HuH-7.5 (cell line): ENCODE results near the gene ZC3H18.
A peak's percentile ranks its signal among the peaks of the same experiment; 100 is the strongest.
"Not testable (repeated sequence)": the region's sequence is repeated elsewhere in the genome, so short reads cannot be mapped to it uniquely, and the experiment has no call there.

Experiments used
- DNase-seq: peaks from one replicate; pipeline ENCODE4 v3.0.0; 2011; ENCODE audit warnings: low spot score

ZC3H18 gene

DNA sequence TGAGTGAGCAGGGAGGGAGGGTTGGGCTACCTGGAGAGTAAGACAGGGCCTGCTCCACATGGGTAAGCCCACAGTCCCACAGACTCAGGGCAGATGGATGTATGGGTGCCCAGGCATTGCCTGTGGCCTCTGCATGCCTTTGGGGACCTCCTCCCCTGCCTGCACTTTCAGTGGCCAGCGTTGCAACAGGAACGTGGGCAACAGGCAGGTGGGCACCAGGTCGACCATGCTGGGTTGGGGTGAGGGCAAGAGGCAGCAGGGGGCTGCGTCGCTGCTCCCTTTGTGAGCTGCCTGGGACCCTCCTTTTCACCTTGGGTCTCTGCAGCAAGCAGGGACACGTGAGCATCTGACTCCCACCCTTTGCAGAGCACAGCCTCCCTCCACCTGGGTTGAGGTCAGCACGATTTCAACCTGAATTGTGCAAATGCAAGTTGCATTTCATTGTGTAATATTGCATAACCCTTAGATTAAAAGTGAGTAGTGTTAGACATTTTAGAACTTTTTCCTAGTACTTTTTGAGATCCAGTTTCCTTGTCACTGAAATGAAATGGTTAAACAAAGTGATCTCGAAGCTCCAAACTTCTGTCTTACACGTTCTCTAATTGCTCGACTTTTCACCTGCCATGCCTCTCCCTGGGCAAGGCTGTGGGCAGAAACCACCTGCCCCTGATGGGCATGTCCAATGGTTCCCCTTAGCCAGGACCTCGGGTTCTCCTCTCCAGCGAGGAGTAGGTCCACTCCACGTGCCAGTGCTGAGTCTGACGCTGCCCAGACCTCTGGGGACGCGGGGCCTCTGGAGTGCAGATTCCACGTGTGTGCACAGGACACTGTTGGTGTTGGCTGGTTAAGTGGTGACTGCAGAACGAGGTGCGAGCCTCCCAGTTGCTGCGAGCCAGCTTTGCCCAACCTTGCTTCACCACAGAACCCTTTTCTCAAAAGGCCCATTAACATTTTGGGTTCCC, 35.3 kb downstream of the ZC3H18 start:
- no peak for DNase-seq

DNA sequence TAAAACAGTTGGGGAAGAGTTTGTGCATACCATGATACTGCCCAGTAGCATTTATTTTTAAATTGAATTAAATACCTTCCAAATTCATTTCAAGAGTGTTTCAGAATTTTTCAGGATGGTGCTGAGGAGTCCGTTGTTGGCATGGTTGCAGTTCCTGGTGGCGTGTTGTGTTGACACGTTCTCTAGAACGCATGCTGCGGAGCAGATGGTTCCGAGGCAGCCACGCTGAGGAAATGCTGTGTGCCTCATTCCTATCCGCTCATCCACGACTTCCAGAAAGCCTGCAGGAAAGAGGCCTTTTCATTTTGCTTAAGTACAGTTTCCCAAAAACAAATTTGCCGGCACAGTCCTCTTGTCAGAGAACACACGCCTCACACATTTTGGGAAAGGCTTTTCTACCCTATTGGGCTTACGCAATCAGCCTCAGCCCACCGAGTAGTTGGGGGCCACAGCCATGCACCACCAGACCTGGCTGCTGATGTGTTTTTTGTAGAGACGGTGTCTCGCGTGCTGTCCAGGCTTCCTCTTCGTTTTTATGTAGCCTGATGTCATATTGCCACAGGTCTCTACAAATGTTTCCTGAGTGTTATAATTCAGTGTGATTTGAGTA, 36.0 kb downstream of the ZC3H18 start:
- DNase-seq: no peak

GRCh38 chr16:88608076-88608475, 37.9 kb downstream of the ZC3H18 start:
- DNase-seq: no peak

GRCh38 chr16:88609426-88609825, 39.2 kb downstream of the ZC3H18 start:
- DNase-seq: not testable (repeated sequence)

DNA sequence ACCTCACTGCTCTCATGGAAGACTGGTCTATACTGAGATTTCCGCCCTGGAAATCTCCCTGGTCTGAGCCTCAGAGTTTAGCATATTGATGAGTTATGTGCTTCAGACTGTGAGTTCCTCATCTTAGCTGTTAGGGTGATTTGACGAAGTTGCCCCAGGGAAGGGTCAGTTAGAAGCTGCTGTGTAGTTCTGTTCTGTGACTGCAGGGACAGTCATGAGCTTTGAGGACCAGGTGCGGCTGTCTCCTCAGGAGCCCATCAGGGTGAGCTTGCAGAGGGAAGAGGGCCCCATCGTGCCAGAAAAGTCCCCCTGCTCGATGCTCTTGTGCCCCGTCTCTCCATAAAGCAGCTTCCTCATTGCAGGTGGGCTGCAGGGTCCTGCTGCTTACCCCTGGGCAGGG, 39.9 kb downstream of the ZC3H18 start:
- DNase-seq: peak; percentile 81

DNA sequence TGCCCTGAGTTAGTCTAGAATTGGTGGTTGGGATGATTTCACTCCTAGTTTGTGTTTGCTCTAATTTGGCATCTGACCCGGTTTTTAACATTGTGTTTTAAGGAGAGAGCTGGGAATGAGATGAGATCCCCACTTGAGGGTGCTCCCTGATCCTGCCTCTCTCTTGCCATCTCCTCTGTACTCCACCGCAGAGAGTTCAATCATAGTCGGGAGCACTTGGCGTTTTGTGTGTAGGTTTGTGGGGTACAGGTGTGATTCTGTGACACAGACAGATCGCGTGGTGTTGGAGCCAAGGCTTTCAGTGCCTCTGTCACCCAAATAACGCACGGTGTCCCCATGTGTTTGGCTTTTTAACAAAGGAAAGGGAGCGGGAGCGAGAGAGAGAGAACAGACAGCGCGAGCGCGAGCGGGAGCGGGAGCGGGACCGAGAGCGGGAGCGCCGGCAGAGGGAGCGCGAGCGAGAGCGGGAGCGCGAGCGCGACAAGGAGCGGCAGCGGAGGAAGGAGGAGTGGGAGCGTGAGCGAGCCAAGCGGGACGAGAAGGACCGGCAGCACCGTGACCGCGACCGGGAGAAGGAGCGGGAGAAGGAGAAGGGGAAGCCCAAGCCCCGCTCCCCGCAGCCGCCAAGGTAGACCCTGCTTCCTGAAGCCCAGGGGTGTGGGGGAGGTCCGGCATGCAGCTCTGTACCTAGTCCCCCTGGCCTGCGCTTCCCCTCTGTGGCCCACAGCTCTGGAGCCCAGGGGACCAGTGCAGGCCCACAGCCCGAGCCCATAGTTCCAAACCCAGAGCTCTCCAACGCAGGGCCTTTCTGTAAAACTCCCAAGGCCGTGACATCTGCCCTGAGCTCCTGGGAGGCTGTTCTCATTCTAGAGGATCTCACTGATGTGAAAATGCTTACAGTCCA, 41.0 kb downstream of the ZC3H18 start:
- no peak for DNase-seq

GRCh38 chr16:88613293-88613692, 43.1 kb downstream of the ZC3H18 start:
- DNase-seq: no peak

GRCh38 chr16:88613911-88614817, 44.0 kb downstream of the ZC3H18 start:
- no peak for DNase-seq

GRCh38 chr16:88614818-88615580, 44.8 kb downstream of the ZC3H18 start:
- DNase-seq: no peak

GRCh38 chr16:88616320-88616719, 46.1 kb downstream of the ZC3H18 start:
- no peak for DNase-seq

DNA sequence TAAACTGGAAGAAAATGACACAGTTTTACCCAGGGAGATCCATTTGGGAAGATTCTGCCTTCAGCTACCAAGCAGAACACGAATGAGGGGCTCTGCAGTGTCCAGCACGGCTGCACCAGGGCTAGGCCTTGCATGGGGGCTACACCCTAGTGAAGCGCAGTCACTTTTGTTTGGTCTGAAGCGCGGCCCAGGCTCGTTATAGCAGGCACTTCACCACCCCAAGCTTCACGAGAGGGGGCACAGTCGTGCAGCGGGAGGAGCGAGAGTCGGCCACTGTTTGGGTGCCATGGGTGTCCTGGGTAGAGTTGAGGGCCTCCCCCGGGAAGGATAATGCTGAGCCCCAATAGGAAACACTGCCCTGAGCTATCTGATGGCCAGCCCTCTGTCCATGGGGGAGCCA, 46.5 kb downstream of the ZC3H18 start:
- DNase-seq: no peak

DNA sequence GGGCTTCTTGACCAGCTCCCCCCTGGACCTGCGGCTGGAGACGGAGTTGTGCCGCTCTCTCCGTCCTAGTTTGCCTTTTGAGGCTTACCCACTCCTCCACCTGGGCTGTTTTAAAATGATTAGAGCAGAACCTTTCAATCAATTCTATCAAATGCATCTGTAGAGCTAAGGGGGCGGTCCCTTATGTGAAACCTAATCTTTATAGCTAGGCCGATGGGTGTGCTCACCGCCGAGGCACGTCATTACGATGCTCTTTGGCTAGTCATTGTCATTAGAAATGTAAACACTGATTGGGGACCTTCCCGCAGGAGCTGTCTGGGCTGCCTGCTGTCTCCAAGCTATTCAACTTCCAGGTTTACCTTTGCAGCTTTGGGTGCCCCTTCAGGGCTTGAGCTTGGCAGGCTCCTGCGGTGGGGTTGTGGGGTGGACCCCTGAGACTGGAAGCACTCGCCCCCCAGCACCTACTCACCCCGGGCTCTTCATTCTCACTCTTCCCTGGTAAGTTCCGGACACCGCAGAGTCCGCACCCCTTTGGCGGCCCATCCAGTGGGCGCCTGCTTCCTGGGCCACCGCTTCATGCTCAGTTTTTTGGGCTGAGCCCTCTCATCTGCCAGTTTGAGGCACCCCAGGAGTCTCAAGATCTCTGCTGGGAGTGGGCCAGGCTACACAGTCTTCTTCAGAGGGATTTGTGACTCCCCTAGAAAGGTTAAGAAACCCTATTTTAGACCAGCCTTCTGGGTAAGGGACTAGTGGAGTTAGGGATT, 47.2 kb downstream of the ZC3H18 start:
- no peak for DNase-seq

GRCh38 chr16:88618182-88618955, 48.2 kb downstream of the ZC3H18 start:
- DNase-seq: peak; percentile 87

DNA sequence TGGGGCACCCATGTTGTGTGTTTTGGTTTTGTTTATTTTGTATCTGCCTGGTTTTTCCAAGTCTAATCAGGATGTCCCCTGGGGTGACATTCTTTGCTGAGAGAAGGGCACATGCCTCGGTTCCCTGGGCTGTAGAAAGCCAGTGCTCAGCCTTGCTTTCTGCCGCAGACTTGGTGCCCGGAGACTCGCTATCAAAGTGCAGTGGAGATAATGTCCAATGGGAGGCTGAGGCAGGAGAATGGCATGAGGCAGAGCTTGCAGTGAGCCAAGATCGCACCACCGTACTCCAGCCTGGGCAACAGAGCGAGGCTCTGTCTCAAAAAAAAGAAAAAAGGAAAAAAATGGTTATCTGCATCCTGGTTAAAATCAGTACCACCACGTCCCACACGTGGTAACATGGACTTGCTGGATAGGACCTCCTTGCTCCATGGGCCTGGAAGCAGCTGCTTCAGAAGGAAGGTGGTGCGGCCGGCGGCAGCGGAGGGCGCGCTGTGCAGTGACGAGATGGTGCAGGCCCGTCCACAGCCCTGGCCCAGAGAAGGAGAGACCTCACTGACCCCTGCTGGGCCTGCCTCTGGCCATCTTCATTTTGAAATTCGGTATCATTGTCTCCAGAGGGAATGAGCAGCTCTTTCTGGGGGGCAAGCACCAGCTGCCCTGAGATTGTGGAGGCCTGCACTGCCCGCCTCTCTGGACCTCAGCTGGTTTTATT, 48.9 kb downstream of the ZC3H18 start:
- DNase-seq: no peak

GRCh38 chr16:88619859-88620815, 49.9 kb downstream of the ZC3H18 start:
- DNase-seq: no peak

- no peak for DNase-seq
These were observed 51.9 kb downstream of the ZC3H18 start for GRCh38 chr16:88622125-88622524.

- no peak for DNase-seq
These were observed 52.7 kb downstream of the ZC3H18 start for GRCh38 chr16:88622866-88623265.
